ENCODE data around the gene NT5DC3.

The NT5DC3 gene

DNA sequence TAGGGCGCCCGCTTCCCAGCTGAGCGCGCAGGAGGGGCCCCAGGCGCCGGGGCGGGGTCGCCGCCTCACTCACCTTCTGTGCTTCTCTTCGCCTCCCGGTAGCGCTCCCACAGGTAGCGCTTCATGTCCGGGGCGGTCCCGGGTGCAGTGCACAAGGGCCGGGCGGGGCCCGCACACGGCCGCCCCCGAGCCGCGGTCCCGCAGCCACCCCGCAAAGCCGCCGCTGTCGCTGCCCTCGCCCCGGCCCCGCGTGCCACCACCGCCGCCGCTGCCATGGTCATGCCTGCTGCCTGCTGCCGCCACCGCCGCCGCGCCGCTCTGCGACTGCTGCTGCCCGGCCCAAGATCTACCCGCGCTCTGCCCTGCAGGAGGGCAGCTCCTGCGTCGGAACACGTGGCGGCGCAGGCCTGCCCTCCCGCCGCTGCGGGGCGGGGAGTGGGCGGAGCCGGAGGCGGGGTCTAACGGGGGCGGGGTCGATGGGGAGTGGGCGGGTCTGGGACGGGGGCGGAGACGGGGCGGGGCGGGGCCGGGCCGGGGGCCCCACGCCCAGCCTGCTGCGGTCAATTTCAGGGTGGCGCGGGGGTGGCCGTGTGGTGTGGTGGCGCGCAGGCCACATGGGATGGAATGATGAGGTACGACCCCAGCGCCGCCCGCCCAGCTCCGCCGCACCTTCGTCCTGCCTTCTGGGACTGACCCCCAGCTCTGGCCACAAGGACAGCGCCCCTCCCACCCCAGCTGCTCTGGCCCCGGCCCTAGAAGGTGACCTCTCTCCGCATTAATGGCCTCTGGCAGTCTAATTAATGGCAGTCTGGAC, at the start of gene NT5DC3:
Gene NT5DC3 (minus strand): TSS at position 359 of the 814 bp plus-strand sequence. CDS start 78 bp downstream, at position 281.
- DNase-seq, result peak; percentile 13

DNA sequence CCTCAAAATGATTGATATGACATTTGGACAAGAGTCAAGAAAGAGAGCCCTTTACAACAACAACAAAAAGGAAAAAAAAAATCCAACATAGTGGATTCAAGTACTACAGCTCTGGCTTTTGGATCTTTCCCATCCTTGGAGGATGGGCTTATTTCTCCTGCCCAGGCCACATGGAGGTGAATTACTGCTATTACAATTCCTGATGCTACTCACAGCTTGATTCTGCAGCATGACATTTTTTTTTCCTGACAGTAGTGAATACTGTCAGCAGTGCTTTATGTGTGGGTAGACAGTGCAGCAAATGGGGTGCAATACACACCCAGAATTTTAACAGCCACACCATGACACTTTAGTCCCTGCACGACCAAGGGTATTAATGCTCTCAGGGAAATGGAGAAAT, 46.7 kb upstream of the NT5DC3 start:
- DNase-seq, result no peak

DNA sequence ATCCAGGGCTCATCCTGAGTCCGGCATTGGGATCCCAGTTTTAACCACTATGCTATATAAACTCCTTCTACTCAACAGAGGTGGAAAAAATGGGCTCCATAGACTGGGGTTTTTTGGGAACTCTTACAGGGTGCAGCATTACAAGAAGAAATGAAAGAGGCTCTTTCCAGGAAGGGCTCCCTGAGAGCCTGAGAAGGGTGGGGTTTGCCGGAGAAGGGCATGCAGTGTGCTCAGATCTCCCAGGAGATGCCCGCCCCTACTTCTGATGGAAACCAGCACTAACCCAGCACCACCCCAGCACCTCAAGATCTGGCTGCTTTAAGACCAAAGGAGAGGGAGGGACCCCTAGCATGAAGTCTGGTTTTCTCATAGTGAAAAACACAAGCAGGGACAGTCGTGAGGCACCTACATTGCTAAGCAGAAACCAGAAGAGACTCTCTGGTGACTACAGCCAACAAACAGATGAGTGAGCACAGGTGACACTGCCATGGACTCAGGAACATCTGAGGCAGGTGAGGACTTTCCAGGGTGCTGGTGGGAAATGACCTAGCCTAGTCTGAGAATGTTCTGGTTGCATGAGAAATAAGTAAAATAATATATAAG, 45.3 kb upstream of the NT5DC3 start:
- DNase-seq, result no peak

DNA sequence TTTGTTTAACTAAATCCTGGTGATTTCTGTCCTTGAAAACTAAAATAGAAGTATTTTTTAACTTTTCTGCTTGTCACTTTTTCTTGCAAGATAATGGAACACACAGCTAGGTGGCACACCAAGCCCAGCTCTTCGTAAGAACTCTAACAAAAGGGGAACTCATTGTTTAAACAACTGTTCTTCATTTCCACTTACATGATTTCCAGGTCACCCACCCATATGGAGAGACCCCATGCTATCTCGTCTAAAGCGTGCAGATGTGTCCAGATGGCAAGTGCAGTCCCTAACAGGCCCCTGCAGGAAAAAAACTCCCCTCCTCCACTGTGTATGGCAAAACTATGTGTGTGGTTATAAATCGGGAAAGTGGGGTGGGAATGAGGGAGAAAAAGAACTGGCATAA, 43.3 kb upstream of the NT5DC3 start:
- DNase-seq, result peak; percentile 14

- DNase-seq, result no peak
Observed at GRCh38 chr12:103883908-103884307, 42.9 kb upstream of the NT5DC3 start.

DNA sequence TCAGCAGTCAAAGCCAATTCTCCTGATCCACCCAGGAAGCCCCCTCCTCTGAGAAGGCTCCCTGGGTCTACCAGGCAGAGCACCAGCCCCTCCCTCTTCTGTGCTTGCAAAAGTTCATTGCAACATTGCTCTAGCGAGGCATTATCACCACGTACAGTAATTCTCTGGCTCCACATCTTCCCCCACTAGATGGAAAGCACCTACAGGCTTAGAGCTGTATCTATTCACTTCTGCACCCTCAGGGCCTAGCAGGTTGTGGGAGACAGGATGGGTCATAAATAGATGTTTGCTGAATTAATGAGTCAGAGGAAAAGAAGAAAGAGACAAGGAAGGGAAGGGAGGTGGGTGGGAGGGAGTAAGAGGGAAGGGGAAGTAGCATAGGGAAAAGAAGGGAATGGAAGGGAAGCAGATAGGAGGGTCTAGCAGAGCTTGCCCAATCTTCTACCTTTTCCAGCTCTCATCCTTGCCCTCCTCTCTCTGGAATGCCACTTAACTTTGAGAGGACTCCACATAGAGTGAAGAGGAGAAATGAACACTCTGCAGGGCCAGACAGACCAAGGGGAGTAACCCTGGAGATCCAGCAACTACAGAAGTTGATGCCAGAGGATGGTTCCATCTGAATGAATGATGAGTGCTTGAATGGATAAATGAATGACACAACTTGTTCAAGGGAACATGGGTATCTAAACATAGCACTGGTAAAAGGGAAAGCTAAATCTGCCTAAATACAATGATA, 42.0 kb upstream of the NT5DC3 start:
- DNase-seq, result no peak

GRCh38 chr12:103881261-103881660, 40.2 kb upstream of the NT5DC3 start:
- DNase-seq, result no peak

GRCh38 chr12:103880299-103881142, 39.5 kb upstream of the NT5DC3 start:
- no peak for DNase-seq

- DNase-seq, result no peak
Observed at GRCh38 chr12:103879878-103880277, 38.8 kb upstream of the NT5DC3 start.

GRCh38 chr12:103879048-103879692, 38.1 kb upstream of the NT5DC3 start:
- DNase-seq, result no peak

- peak; percentile 33 for DNase-seq
Observed at GRCh38 chr12:103877934-103878510, 37.0 kb upstream of the NT5DC3 start.

- no peak for DNase-seq
Observed at GRCh38 chr12:103877288-103877687, 36.3 kb upstream of the NT5DC3 start.

DNA sequence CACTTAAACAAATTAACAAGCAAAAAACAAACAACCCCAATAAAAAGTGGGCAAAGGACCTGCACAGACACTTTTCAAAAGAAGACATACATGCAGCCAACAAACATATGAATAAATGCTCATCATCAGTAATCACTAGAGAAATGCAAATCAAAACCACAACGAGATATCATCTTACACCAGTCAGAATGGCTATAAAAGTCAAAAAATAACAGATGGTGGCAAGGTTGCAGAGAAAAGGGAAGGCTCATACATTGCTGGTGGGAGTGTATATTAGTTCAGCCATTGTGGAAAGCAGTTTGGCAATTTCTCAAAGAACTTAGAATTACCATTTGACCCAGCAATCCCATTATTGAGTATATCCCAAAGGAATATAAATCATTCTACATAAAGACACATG, 34.6 kb upstream of the NT5DC3 start:
- DNase-seq, result peak; percentile 21

DNA sequence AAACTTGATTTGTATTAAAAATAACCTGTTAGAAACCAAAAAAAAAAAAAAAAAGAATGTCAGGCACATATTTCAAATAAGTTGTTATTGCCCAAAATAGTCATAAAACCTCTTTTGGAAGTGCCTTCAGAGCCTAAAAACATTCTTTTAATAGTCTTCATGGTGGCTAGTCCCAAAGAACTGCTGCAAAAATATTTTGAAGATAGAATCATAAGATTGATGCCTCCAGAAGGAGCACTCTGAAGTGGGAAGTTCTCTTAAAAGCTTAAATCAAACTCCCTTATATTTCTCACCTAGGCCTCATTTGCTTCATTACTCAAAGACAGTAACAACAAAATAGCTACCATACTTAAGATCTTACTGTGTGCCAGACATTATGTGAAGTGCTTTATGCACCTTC, 27.2 kb upstream of the NT5DC3 start:
- no peak for DNase-seq

DNA sequence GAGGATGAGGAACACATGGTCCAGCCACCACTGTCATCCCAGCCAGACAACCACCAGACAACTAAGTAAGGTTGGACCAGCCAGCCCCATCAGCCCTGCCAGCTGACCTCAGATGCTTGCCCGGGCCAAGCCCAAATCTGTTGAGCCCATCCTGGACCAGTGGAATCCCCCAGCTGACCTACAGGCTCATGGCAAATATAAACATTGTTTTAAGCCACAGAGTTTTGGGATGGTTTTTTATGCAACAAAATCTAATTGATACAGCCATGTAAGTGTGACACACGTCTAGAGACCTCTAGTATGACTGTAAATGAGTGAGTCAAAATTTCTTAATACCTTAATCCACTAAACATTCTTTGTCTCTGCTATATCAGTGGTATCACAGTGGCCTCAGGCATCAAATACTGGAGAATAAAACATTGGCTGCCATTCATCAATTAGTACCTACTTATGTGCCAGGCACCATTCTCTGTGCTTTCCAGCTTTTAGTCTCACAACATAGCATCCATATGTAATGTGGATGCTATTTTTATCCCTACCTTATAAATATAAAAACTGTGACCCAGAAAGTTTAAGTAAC, 24.2 kb upstream of the NT5DC3 start:
- no peak for DNase-seq

GRCh38 chr12:103864710-103865109, 23.7 kb upstream of the NT5DC3 start:
- DNase-seq, result no peak

DNA sequence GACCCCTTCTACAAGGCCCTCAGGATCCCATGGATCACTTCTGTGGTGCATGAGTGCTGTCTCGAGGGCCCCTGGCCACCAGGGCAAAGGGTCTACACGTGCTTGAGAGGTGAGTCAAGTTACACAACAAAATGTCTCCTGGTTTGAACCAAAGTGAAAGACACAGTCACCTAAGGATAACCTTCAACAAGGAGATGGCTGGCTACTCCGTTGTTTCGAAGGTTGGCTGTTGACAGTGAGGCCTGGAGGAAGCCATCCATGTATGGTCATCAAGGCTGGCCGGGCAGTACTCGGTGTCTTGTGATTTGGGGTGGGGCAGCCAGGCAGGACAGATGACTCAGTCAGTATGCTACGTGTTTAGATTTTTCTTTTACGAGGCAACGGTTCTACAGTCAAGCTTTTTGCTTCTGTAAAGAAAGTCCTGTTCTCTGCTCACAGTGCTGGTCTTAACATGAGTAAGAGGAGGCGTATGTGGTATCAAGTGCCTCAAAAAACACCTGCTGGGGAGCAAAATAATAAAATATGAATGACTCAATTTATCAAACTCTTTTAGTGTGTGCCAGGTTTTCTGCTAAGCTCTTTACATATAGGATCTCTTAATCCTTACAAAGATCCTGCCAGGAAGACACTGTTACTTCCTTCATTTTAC, 18.0 kb upstream of the NT5DC3 start:
- DNase-seq, result no peak

GRCh38 chr12:103858335-103858734, 17.3 kb upstream of the NT5DC3 start:
- DNase-seq, result no peak

- no peak for DNase-seq
Observed at GRCh38 chr12:103857164-103857563, 16.1 kb upstream of the NT5DC3 start.

GRCh38 chr12:103855896-103856657, 15.0 kb upstream of the NT5DC3 start:
- no peak for DNase-seq
